NT2/D1 (cell line): Measurements from ENCODE around the gene FAM174C.
A peak's percentile ranks its signal among the peaks of the same experiment; 100 is the strongest.

ENCODE experiments used
- DNase-seq: peaks from one replicate; pipeline ENCODE4 v3.0.0-alpha.2; 2011; ENCODE audit warnings: low read depth, low spot score
- H3K27me3 ChIP-seq: 2 replicates; pipeline ENCODE4 v1.6.0; 2011; ENCODE audit warnings: mild to moderate bottlenecking; ENCODE audit not compliant: insufficient read length, insufficient read depth
- H3K36me3 ChIP-seq: 2 replicates; pipeline ENCODE4 v1.6.1; 2011; ENCODE audit warnings: mild to moderate bottlenecking, low read length, mixed read lengths; ENCODE audit not compliant: insufficient read depth, insufficient read length
- H3K4me1 ChIP-seq: 2 replicates; pipeline ENCODE4 v1.5.1; 2011; ENCODE audit not compliant: insufficient read depth, insufficient read length
- H3K4me3 ChIP-seq: 2 replicates; pipeline ENCODE4 v1.5.1; 2011; ENCODE audit warnings: low read depth; ENCODE audit not compliant: insufficient read length
- H3K9ac ChIP-seq: 2 replicates; pipeline ENCODE4 v1.6.0; 2011; ENCODE audit warnings: low read depth; ENCODE audit not compliant: insufficient read length
- H3K9me3 ChIP-seq: 2 replicates; pipeline ENCODE4 v1.5.1; 2011; ENCODE audit warnings: mild to moderate bottlenecking, low read length; ENCODE audit not compliant: insufficient read depth
- SUZ12 ChIP-seq: IDR thresholded peaks from 2 replicates; pipeline ENCODE4 v1.6.1; 2011; ENCODE audit not compliant: insufficient read length, insufficient read depth; ENCODE audit errors: extremely low read depth
- YY1 ChIP-seq: IDR thresholded peaks from 2 replicates; pipeline ENCODE4 v1.6.1; 2011; ENCODE audit not compliant: insufficient read length, insufficient read depth
- ZNF274 ChIP-seq: IDR thresholded peaks from 2 replicates; pipeline ENCODE4 v1.6.1; 2011; ENCODE audit warnings: mild to moderate bottlenecking, low read depth, low read length

Gene FAM174C

DNA sequence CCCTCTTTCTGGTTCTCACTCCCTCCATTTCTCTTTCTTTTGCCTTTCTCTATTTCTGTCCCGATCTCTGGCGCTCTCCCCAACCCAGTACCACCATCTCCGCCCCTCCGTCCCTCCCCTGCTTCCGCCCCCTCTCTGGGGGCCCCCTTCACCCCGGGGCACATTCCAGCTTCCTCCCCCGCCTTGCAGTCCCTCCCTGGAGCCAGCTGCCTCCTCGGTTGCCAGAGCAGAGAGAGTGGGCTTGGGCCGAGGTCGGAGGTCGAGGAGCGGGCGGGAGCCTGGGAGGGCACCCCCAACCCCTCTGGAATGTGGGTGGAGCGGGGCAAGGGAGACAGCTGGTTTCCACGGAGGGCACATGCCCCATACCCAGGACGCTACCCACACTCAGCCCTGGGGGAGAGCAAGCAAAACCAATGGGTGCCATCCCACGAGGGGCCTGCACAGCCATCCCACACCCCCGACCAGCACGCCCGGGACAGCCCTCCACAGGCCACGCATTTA, 12.7 kb upstream of the FAM174C start:
- TF ChIP-seq YY1 (no peak), ZNF274 (no peak), SUZ12 (no peak)
- peaks cover 48% of the 10 kb centered on the region for H3K4me1 ChIP-seq
- H3K27me3 ChIP-seq: peaks cover 6% of the 10 kb centered on the region
- DNase-seq: no peak
- peak overlapping the region; percentile 96 for H3K9ac ChIP-seq
- H3K36me3 ChIP-seq: peaks cover 20% of the 10 kb centered on the region
- H3K4me3 ChIP-seq: peak overlapping the region; percentile 91
- H3K9me3 ChIP-seq: no peaks in the 10 kb centered on the region

DNA sequence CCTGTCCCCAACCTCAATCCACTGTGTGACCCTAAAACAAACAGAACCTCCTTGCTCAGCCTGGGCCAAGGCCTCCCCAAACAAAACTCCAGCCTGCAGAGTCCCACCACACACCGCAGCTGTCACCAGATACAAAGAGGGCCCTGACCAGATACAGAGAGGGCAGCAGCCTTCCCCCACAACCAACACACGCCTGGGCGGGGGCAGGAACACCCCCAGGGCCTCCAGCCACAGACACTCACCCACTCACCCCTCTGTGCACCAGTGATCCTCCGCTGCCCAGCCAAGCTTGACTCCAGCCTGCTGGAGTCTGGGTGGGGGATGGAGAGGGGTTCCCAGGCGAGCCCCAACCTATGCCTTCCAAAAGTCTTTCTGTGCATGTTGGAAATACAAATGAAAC, 12.1 kb upstream of the FAM174C start:
- DNase-seq: no peak
- Histone ChIP-seq H3K27me3 (peaks cover 11% of the 10 kb centered on the region), H3K4me1 (peaks cover 50% of the 10 kb centered on the region), H3K36me3 (peaks cover 16% of the 10 kb centered on the region), H3K9me3 (no peaks in the 10 kb centered on the region), H3K4me3 (no peak overlapping the region), H3K9ac (peak overlapping the region; percentile 96)
- TF ChIP-seq YY1 (no peak), SUZ12 (no peak), ZNF274 (no peak)

DNA sequence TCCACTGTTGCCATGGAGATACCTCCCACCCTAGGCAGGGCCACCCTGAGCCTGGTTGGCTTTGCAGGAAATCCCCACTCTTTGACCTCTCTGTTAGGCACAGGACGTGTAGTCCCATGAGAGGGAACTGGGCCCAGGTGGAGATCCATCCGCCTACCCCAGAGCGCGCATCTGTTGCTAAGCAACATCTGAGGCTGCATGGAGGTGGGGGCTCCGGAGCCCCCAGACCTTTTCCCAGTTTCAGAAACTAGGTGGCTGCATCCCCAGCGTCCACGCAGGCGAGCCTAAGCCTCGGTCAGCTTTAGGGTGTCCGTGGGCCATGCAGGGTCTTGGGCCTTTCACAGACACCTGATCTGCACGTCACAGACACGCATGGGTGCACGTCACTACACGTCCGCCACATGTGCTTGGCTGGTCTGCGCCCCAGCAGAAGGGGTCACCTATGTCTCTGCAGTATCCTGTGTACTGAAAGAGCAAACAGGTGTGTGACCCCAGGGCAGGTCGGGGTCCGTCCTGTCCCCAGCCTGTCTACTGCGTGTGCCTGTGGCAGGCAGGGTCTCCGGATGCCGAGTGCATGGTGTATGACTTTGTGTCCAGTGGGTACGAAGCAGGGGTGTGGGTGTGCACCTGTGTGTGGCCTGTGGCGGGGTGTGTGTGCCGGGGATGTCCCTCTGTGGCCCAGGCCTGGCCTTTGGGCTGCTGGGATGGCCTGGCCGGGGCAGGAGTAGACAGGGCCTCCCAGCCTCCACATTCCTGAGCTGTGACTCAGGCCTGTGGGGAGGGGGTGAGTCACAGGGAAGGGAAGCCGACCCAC, 10.3 kb upstream of the FAM174C start:
- DNase-seq: peak; percentile 81

DNA sequence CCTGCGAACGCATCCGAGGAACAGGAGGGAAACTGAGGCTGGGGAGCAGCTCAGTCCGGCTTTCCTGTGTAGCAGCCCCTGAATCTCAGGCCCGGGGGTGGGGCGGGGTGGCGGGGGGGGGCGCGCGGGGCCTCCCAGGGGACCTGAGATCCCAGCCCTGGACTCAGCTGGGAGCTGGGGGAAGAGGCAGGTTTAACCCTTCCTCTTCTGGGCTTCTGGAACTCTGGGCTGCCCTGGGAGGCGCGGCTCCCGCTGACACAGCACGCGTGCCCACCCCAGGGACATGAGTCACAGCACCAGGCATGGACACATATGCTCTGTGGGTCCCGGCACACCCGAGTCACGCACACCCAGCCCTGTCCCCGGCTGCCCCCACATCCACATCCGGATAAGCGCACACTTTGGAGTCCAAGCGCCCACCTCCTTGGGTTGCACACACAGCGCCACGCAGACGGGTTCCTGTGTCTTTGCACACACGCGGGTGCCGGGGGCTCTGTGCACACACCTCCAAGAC, 9.7 kb upstream of the FAM174C start:
- no peak for TF ChIP-seq YY1
- H3K4me1 ChIP-seq: peaks cover 41% of the 10 kb centered on the region
- DNase-seq: no peak

More for the DNA sequence above, 10.3 kb upstream of the FAM174C start:
- no peak for TF ChIP-seq SUZ12
- TF ChIP-seq YY1: no peak
- TF ChIP-seq ZNF274: no peak
- no peak overlapping the region for H3K4me3 ChIP-seq
- no peaks in the 10 kb centered on the region for H3K9me3 ChIP-seq
- H3K4me1 ChIP-seq: peaks cover 47% of the 10 kb centered on the region
- H3K9ac ChIP-seq: peak overlapping the region; percentile 70
- peaks cover 15% of the 10 kb centered on the region for H3K27me3 ChIP-seq
- H3K36me3 ChIP-seq: peaks cover 17% of the 10 kb centered on the region

DNA sequence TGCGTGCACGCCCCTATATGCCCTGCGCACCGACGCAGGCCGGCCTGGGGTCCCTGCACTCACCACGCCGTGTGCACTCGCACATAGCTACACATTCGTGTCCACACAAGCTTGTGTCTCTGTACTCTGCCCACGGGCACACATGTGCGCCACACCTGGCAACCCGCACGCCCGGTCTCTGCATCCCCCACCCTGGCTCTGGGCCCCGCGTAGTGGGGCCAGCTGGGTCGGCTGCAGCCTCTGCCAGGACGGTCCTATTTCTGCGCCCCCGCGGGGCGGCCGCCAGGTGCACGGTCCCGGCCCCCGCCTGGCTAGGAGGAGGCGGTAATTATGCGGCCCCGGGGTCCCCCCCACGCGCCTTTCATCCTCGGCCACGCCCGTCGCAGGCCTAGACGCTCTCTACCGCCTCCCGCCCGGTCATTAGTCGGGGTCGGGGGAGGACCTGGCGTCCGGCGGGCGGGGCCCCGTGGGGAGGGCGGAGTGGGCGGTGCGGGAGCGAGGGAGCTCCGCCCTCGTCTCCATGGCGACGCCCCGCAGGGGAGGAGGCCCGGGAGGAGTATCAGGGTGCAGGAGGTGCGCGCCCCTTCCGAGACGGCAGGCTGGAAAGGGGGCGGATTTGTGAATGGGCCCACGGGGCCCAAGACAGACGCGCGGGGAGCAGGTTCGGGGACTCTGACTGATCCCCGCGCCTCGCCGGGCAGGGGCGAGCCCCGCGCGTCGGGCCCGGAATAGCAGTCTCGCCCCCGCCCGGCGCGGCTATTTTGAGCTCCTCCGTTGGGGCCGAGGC, 9.0 kb upstream of the FAM174C start:
- peaks cover 47% of the 10 kb centered on the region for H3K4me1 ChIP-seq
- no peak for DNase-seq
- H3K9me3 ChIP-seq: no peaks in the 10 kb centered on the region
- TF ChIP-seq ZNF274 (no peak), YY1 (no peak), SUZ12 (no peak)
- H3K27me3 ChIP-seq: peaks cover 15% of the 10 kb centered on the region
- H3K36me3 ChIP-seq: peaks cover 30% of the 10 kb centered on the region
- H3K9ac ChIP-seq: peak overlapping the region; percentile 96
- peak overlapping the region; percentile 70 for H3K4me3 ChIP-seq

More for the DNA sequence above, 9.7 kb upstream of the FAM174C start:
- peaks cover 24% of the 10 kb centered on the region for H3K36me3 ChIP-seq
- H3K27me3 ChIP-seq: peaks cover 15% of the 10 kb centered on the region
- no peaks in the 10 kb centered on the region for H3K9me3 ChIP-seq
- peak overlapping the region; percentile 96 for H3K9ac ChIP-seq
- peak overlapping the region; percentile 70 for H3K4me3 ChIP-seq

DNA sequence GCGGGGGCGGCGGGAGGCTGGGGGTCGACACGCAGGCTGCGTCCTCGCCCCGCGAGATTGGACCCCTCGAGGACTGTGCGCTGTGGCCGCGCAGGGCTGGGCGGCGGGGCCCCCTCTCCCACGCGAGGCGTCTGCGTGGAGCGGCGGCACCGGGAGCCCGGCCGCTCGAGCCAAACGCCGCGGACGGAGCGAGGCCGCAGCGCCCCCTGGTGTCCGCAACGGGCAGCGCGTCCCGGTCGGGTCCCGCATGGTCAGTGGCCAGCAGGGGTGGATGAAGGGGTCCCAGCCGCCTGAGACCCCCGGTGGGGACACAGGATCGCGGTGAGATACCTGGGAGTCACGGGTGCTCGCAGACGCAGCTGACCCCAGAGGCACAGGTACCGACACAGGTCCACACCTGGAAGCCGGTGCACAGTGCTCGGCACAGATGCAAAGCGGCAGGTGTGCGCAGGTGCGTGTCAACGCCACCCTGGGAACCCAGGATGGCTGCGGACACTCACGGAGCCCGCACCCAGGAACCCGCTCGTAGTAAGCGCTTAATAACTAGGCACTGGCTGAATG, 8.3 kb upstream of the FAM174C start:
- DNase-seq: no peak
- peaks cover 37% of the 10 kb centered on the region for H3K36me3 ChIP-seq
- H3K4me3 ChIP-seq: peak overlapping the region; percentile 62
- H3K9me3 ChIP-seq: no peaks in the 10 kb centered on the region
- TF ChIP-seq ZNF274: no peak
- TF ChIP-seq YY1: no peak
- TF ChIP-seq SUZ12: no peak
- H3K4me1 ChIP-seq: peaks cover 48% of the 10 kb centered on the region
- peak overlapping the region; percentile 86 for H3K9ac ChIP-seq
- H3K27me3 ChIP-seq: peaks cover 15% of the 10 kb centered on the region
